KMS-11 (cell line): ENCODE measurements around the gene CCDC102A.

Experiments
- H2AFZ ChIP-seq: fragments of 200-600 bp; sonication (generic); 2 replicates; pipeline ENCODE4 v1.6.1; 2016; ENCODE audit warnings: antibody characterized with exemption, mixed run types, low read depth
- H3K27ac ChIP-seq: fragments of 200-600 bp; sonication (generic); 2 replicates; pipeline ENCODE4 v1.6.1; 2016; ENCODE audit warnings: mild to moderate bottlenecking, mixed run types
- H3K27me3 ChIP-seq: fragments of 200-600 bp; sonication (generic); 2 replicates; pipeline ENCODE4 v1.6.1; 2017; ENCODE audit warnings: mild to moderate bottlenecking, low read depth, mixed run types, moderate library complexity; ENCODE audit not compliant: insufficient read depth
- H3K36me3 ChIP-seq: fragments of 200-600 bp; sonication (generic); 2 replicates; pipeline ENCODE4 v1.6.1; 2017; ENCODE audit warnings: mild to moderate bottlenecking, mixed run types; ENCODE audit not compliant: insufficient read depth
- H3K4me1 ChIP-seq: fragments of 200-600 bp; sonication (generic); 2 replicates; pipeline ENCODE4 v1.6.1; 2016; ENCODE audit warnings: mild to moderate bottlenecking, low read depth, mixed run types; ENCODE audit not compliant: poor library complexity, severe bottlenecking
- H3K4me2 ChIP-seq: fragments of 200-600 bp; sonication (generic); 2 replicates; pipeline ENCODE4 v1.7.0; 2016; ENCODE audit warnings: mild to moderate bottlenecking, mixed run types
- H3K4me3 ChIP-seq: fragments of 200-600 bp; sonication (generic); IDR thresholded peaks from 2 replicates; pipeline ENCODE4 v1.6.1; 2017; ENCODE audit warnings: low read depth, low read length, mixed read lengths; ENCODE audit not compliant: insufficient read depth
- H3K79me2 ChIP-seq: fragments of 200-600 bp; sonication (generic); 2 replicates; pipeline ENCODE4 v1.6.1; 2016; ENCODE audit warnings: low read depth, mixed run types; ENCODE audit not compliant: insufficient read depth
- H3K9ac ChIP-seq: fragments of 200-600 bp; sonication (generic); 2 replicates; pipeline ENCODE4 v1.6.1; 2016; ENCODE audit warnings: mild to moderate bottlenecking, mixed run types
- H4K20me1 ChIP-seq: fragments of 200-600 bp; sonication (generic); 2 replicates; pipeline ENCODE4 v1.6.1; 2016; ENCODE audit warnings: mild to moderate bottlenecking, mixed run types; ENCODE audit not compliant: insufficient read depth
- CTCF ChIP-seq: fragments of 200-600 bp; sonication (generic); conservative IDR thresholded peaks from 2 replicates; pipeline ENCODE4 v1.6.1; 2017; ENCODE audit warnings: low read depth, mild to moderate bottlenecking, antibody characterized with exemption, low read length, moderate library complexity, mixed read lengths

Gene CCDC102A

GRCh38 chr16:57536306-57537193 is at the start of gene CCDC102A:
TSS of gene CCDC102A (minus strand) at chr16:57536571. CDS start at chr16:57529177, 7,394 bp downstream.
- H4K20me1 ChIP-seq: no peaks in the 10 kb centered on the region
- H3K79me2 ChIP-seq: 0 out of 2 replicates have a peak, but pooled peaks cover 4% of the 10 kb centered on the region
- no peak within 1 kb of the TSS for H3K4me3 ChIP-seq
- no peaks in the 10 kb centered on the region for H3K27me3 ChIP-seq
- H2AFZ ChIP-seq: peak within 1 kb of the TSS; percentile 75
- H3K27ac ChIP-seq: peak within 1 kb of the TSS; percentile 86
- peak within 1 kb of the TSS; percentile 71 for H3K4me2 ChIP-seq
- no peak for TF ChIP-seq CTCF
- no peaks in the 10 kb centered on the region for H3K36me3 ChIP-seq
- H3K4me1 ChIP-seq: peaks cover 68% of the 10 kb centered on the region
- H3K9ac ChIP-seq: peak within 1 kb of the TSS; percentile 91

- no peak overlapping the region for H3K4me3 ChIP-seq
- no peaks in the 10 kb centered on the region for H3K4me1 ChIP-seq
- no peak overlapping the region for H3K4me2 ChIP-seq
- H3K79me2 ChIP-seq: no peaks in the 10 kb centered on the region
- H3K9ac ChIP-seq: no peak overlapping the region
- no peaks in the 10 kb centered on the region for H3K36me3 ChIP-seq
- no peak overlapping the region for H3K27ac ChIP-seq
- no peaks in the 10 kb centered on the region for H4K20me1 ChIP-seq
- no peak overlapping the region for H2AFZ ChIP-seq
- TF ChIP-seq CTCF: no peak
- H3K27me3 ChIP-seq: no peaks in the 10 kb centered on the region
Observed at GRCh38 chr16:57585051-57585687, 48.8 kb upstream of the CCDC102A start.

- no peak overlapping the region for H3K4me2 ChIP-seq
- no peak overlapping the region for H2AFZ ChIP-seq
- H3K27me3 ChIP-seq: no peaks in the 10 kb centered on the region
- TF ChIP-seq CTCF: no peak
- H3K79me2 ChIP-seq: no peaks in the 10 kb centered on the region
- peaks cover 4% of the 10 kb centered on the region for H3K4me1 ChIP-seq
- H4K20me1 ChIP-seq: no peaks in the 10 kb centered on the region
- H3K9ac ChIP-seq: no peak overlapping the region
- no peak overlapping the region for H3K4me3 ChIP-seq
- no peak overlapping the region for H3K27ac ChIP-seq
- H3K36me3 ChIP-seq: no peaks in the 10 kb centered on the region
Observed at GRCh38 chr16:57579361-57579665, 42.9 kb upstream of the CCDC102A start.

GRCh38 chr16:57578521-57579360 is 42.4 kb upstream of the CCDC102A start:
- no peak overlapping the region for H3K9ac ChIP-seq
- H3K36me3 ChIP-seq: no peaks in the 10 kb centered on the region
- no peaks in the 10 kb centered on the region for H4K20me1 ChIP-seq
- H3K27me3 ChIP-seq: no peaks in the 10 kb centered on the region
- no peak for TF ChIP-seq CTCF
- H3K4me2 ChIP-seq: no peak overlapping the region
- H3K27ac ChIP-seq: no peak overlapping the region
- H3K79me2 ChIP-seq: no peaks in the 10 kb centered on the region
- peaks cover 4% of the 10 kb centered on the region for H3K4me1 ChIP-seq
- no peak overlapping the region for H3K4me3 ChIP-seq
- H2AFZ ChIP-seq: no peak overlapping the region
